Thoracic aorta (tissue), 2 donors: ENCODE data around the gene SUFU. TPM values are rescaled to one million over a fixed set of nuclear protein-coding genes. Genes with fewer than 3 reads are reported as not detected.
A peak's percentile ranks its signal among the peaks of the same experiment; 100 is the strongest.

Experiments
- ATAC-seq: fragments of 150-250 bp; one replicate; pipeline ENCODE4 v1.8.0; 2017; ENCODE audit warnings: low read depth; ENCODE audit not compliant: insufficient number of reproducible peaks, low FRiP score
- DNase-seq: peaks from one replicate; pipeline ENCODE4 v3.0.0-alpha.2; 2020; ENCODE audit warnings: low spot score
- H3K27ac ChIP-seq, 2 donors: fragments of 200-600 bp; sonication (generic); 1 replicate in 1 of 2; 2 replicates in 1 of 2; pipeline ENCODE4 v1.5.1; 2016; ENCODE audit warnings: mild to moderate bottlenecking in 2 of 2, moderate library complexity in 2 of 2
- H3K27me3 ChIP-seq: fragments of 200-600 bp; sonication (generic); replicated peaks from 2 replicates; pipeline ENCODE4 v1.6.0; 2016; ENCODE audit warnings: mild to moderate bottlenecking; ENCODE audit not compliant: insufficient read depth
- H3K36me3 ChIP-seq: fragments of 200-600 bp; sonication (generic); one replicate; pipeline ENCODE4 v1.5.1; 2016
- H3K4me1 ChIP-seq, 2 donors: fragments of 200-600 bp; sonication (generic); 1 replicate in 1 of 2; 2 replicates in 1 of 2; pipeline versions ENCODE4 v1.5.1 to v1.6.0; 2016; ENCODE audit warnings: low read depth in 2 of 2, mild to moderate bottlenecking in 1 of 2; ENCODE audit not compliant: control insufficient read depth in 1 of 2
- H3K4me3 ChIP-seq: fragments of 200-600 bp; sonication (generic); 2 replicates; pipeline ENCODE4 v1.5.1; 2016; ENCODE audit warnings: mild to moderate bottlenecking
- H3K9me3 ChIP-seq: fragments of 200-600 bp; sonication (generic); 2 replicates; pipeline ENCODE4 v1.5.1; 2016
- CTCF ChIP-seq: fragments of 200-600 bp; sonication (generic); IDR thresholded peaks from one replicate; pipeline ENCODE4 v1.5.1; 2019; ENCODE audit warnings: antibody characterized with exemption
- total RNA-seq, 2 donors: library from RNA; depleted of rRNA; stranded (reverse); fragments of >200 nt; gene quantifications; one replicate each; pipeline versions ENCODE4 v1.1.0 to v1.2.3, GENCODE V29; 2016

SUFU gene
- total RNA-seq, 2 donors from 2014 or later: 4.6 to 7.6 TPM

- peaks cover 22 to 23% of the 10 kb centered on the region in 2 donors for H3K4me1 ChIP-seq
- TF ChIP-seq CTCF: no peak
- H3K4me3 ChIP-seq: peak overlapping the region; percentile 96
- DNase-seq (no peak), ATAC-seq (no peak)
- no peaks in the 10 kb centered on the region for H3K9me3 ChIP-seq
- peak overlapping the region; percentile 99 to 100 for H3K27ac ChIP-seq
- no peaks in the 10 kb centered on the region for H3K36me3 ChIP-seq
- H3K27me3 ChIP-seq: no peaks in the 10 kb centered on the region
These were observed 139.7 kb downstream of the SUFU start for GRCh38 chr10:102643336-102644065.

- H3K27ac ChIP-seq: peak within 1 kb of the TSS; percentile 99 to 100
- no peak for ATAC-seq
- H3K36me3 ChIP-seq: no peaks in the 10 kb centered on the region
- peak within 1 kb of the TSS; percentile 96 for H3K4me3 ChIP-seq
- DNase-seq: no peak
- H3K27me3 ChIP-seq: no peaks in the 10 kb centered on the region
- H3K4me1 ChIP-seq: peaks cover 29% of the 10 kb centered on the region in 2 donors
- TF ChIP-seq CTCF: no peak
- H3K9me3 ChIP-seq: no peaks in the 10 kb centered on the region
These were observed 140.4 kb downstream of the SUFU start, which contains the start of gene TRIM8 for GRCh38 chr10:102644066-102644645. TRIM8 (plus strand) TSS chr10:102644479; CDS start chr10:102644618, 139 bp downstream.

DNA sequence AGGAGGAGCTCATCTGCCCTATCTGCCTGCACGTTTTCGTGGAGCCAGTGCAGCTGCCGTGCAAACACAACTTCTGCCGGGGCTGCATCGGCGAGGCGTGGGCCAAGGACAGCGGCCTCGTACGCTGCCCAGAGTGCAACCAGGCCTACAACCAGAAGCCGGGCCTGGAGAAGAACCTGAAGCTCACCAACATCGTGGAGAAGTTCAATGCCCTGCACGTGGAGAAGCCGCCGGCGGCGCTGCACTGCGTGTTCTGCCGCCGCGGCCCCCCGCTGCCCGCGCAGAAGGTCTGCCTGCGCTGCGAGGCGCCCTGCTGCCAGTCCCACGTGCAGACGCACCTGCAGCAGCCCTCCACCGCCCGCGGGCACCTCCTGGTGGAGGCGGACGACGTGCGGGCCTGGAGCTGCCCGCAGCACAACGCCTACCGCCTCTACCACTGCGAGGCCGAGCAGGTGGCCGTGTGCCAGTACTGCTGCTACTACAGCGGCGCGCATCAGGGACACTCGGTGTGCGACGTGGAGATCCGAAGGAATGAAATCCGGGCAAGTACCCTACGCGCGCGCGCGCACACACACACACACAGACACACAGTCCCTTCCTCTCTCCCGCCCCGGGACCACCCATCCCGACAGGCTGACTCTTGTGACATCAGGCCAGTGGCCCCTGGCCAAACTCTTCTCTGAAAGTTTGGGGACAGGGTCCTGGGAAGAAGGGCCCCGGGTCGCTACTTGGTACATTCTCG lies 141.0 kb downstream of the SUFU start:
- ATAC-seq (peak; percentile 2), DNase-seq (no peak)
- peaks cover 35 to 36% of the 10 kb centered on the region in 2 donors for H3K4me1 ChIP-seq

DNA sequence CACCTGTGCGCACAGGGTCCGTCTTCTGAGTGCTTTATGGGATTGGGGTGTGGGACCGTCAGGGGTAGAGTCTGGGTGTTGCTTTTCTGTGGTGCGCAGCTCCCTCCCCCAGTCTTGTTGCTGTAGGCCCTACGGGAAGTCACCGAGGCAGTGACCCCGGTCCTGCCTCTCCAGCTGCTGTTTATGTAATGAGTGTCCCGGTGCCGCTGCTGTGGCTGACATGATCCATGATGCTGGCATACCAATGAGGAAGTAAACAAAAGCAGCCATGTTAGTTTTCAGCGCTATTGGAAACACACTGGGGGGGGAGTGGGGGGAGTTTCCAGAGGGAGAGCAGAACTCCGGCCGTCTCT lies 141.6 kb downstream of the SUFU start:
- DNase-seq (peak; percentile 61), ATAC-seq (peak; percentile 3)
- H3K9me3 ChIP-seq: no peaks in the 10 kb centered on the region
- no peak for TF ChIP-seq CTCF
- H3K4me1 ChIP-seq: peaks cover 41% of the 10 kb centered on the region in 2 donors
- H3K36me3 ChIP-seq: no peaks in the 10 kb centered on the region
- peak overlapping the region; percentile 99 to 100 for H3K27ac ChIP-seq
- no peaks in the 10 kb centered on the region for H3K27me3 ChIP-seq
- H3K4me3 ChIP-seq: peak overlapping the region; percentile 96

More for the DNA sequence above, 141.0 kb downstream of the SUFU start:
- Histone ChIP-seq H3K27me3 (no peaks in the 10 kb centered on the region), H3K9me3 (no peaks in the 10 kb centered on the region), H3K4me3 (peak overlapping the region; percentile 96), H3K27ac (peak overlapping the region; percentile 99 to 100), H3K36me3 (no peaks in the 10 kb centered on the region)
- peak; percentile 65 for TF ChIP-seq CTCF
